Hepatocyte (in vitro differentiated cells): ENCODE data around the gene CNTNAP2. TPM values are rescaled to one million over a fixed set of nuclear protein-coding genes. Genes with fewer than 3 reads are reported as not detected.

Source experiments
- DNase-seq: peaks from one replicate; pipeline ENCODE4 v3.0.0-alpha.2; 2016; ENCODE audit warnings: low spot score
- H2AFZ ChIP-seq: fragments of 200-600 bp; sonication (generic); 2 replicates; pipeline ENCODE4 v1.6.0; 2016; ENCODE audit warnings: antibody characterized with exemption, mild to moderate bottlenecking
- H3K27ac ChIP-seq: fragments of 200-600 bp; sonication (generic); 2 replicates; pipeline ENCODE4 v1.5.1; 2016; ENCODE audit warnings: mild to moderate bottlenecking
- H3K27me3 ChIP-seq: fragments of 200-600 bp; sonication (generic); 2 replicates; pipeline ENCODE4 v1.6.1; 2016
- H3K36me3 ChIP-seq: fragments of 200-600 bp; sonication (generic); replicated peaks from 2 replicates; pipeline ENCODE4 v1.5.1; 2016; ENCODE audit warnings: low read depth; ENCODE audit not compliant: insufficient read depth
- H3K4me1 ChIP-seq: fragments of 200-600 bp; sonication (generic); 2 replicates; pipeline ENCODE4 v1.5.1; 2016; ENCODE audit warnings: mild to moderate bottlenecking, moderate library complexity; ENCODE audit not compliant: insufficient read depth
- H3K4me2 ChIP-seq: fragments of 200-600 bp; sonication (generic); 2 replicates; pipeline ENCODE4 v1.6.0; 2016
- H3K4me3 ChIP-seq: fragments of 200-600 bp; sonication (generic); 2 replicates; pipeline ENCODE4 v1.5.1; 2016; ENCODE audit warnings: mild to moderate bottlenecking
- H3K79me2 ChIP-seq: fragments of 200-600 bp; sonication (generic); 2 replicates; pipeline ENCODE4 v1.6.0; 2017; ENCODE audit warnings: mild to moderate bottlenecking
- H3K9me2 ChIP-seq: fragments of 200-600 bp; sonication (generic); replicated peaks from 2 replicates; pipeline ENCODE4 v1.6.0; 2017; ENCODE audit warnings: mild to moderate bottlenecking; ENCODE audit not compliant: insufficient read depth
- H3K9me3 ChIP-seq: fragments of 200-600 bp; sonication (generic); 2 replicates; pipeline ENCODE4 v1.5.1; 2016; ENCODE audit warnings: low read depth, mild to moderate bottlenecking
- H4K20me1 ChIP-seq: fragments of 200-600 bp; sonication (generic); 2 replicates; pipeline ENCODE4 v1.6.0; 2016; ENCODE audit warnings: mild to moderate bottlenecking; ENCODE audit not compliant: insufficient read depth, poor library complexity, severe bottlenecking
- CTCF ChIP-seq: fragments of 200-600 bp; sonication (generic); IDR thresholded peaks from 2 replicates; pipeline ENCODE4 v1.5.1; 2016; ENCODE audit warnings: antibody characterized with exemption, mild to moderate bottlenecking; ENCODE audit not compliant: poor library complexity
- EZH2 ChIP-seq: fragments of 200-600 bp; sonication (generic); IDR thresholded peaks from 2 replicates; pipeline ENCODE4 v1.6.1; 2016; ENCODE audit warnings: antibody characterized with exemption, mild to moderate bottlenecking, borderline replicate concordance
- EZH2phosphoT487 ChIP-seq: fragments of 200-600 bp; sonication (generic); IDR thresholded peaks from one replicate; pipeline ENCODE4 v1.6.1; 2018; ENCODE audit warnings: antibody characterized with exemption, mild to moderate bottlenecking, low read depth, moderate library complexity; ENCODE audit not compliant: unreplicated experiment, severe bottlenecking
- whole genome bisulfite sequencing: methylation state at CpG from one replicate; pipeline ENCODE4 v1.1.6; 2016; ENCODE audit warnings: low lambda C conversion rate; ENCODE audit errors: missing lambda C conversion rate; 5-methylcytosine and 5-hydroxymethylcytosine counted together
- polyA plus RNA-seq: library from polyadenylated mRNA; unstranded; fragments of >200 nt; fragmentation: Nextera tagmentation; extraction: Ambion mirVana; gene quantifications from 2 replicates; pipeline ENCODE4 v1.2.1, GENCODE V29; 2016
- total RNA-seq: library from RNA; depleted of rRNA; stranded (reverse); fragments of >200 nt; gene quantifications from 2 replicates; pipeline ENCODE4 v1.2.3, GENCODE V29; 2014

CNTNAP2 gene
- total and polyA plus RNA-seq, 2 experiments from 2014 or later = 7.5 to 14.7 TPM

GRCh38 chr7:146645383-146645976 is 528.9 kb downstream of the CNTNAP2 start:
- Histone ChIP-seq H3K27ac (no peak overlapping the region), H3K36me3 (no peaks in the 10 kb centered on the region), H4K20me1 (no peaks in the 10 kb centered on the region), H3K79me2 (no peaks in the 10 kb centered on the region), H3K9me2 (no peaks in the 10 kb centered on the region), H3K4me1 (no peaks in the 10 kb centered on the region), H3K4me3 (no peak overlapping the region), H2AFZ (no peak overlapping the region), H3K27me3 (no peaks in the 10 kb centered on the region), H3K4me2 (no peak overlapping the region), H3K9me3 (no peaks in the 10 kb centered on the region)
- 79% methylated on average over 3 of the region's 3 CpGs for WGBS
- DNase-seq = no peak
- TF ChIP-seq EZH2 (no peak), CTCF (no peak), EZH2phosphoT487 (no peak)

- TF ChIP-seq CTCF (no peak), EZH2 (no peak), EZH2phosphoT487 (no peak)
- Histone ChIP-seq H3K79me2 (no peaks in the 10 kb centered on the region), H3K4me3 (no peak overlapping the region), H3K4me1 (no peaks in the 10 kb centered on the region), H3K9me2 (no peaks in the 10 kb centered on the region), H3K4me2 (no peak overlapping the region), H2AFZ (no peak overlapping the region), H3K27ac (no peak overlapping the region), H3K36me3 (no peaks in the 10 kb centered on the region), H3K27me3 (no peaks in the 10 kb centered on the region), H4K20me1 (no peaks in the 10 kb centered on the region), H3K9me3 (no peaks in the 10 kb centered on the region)
- 65% methylated on average over 2 of the region's 2 CpGs for WGBS
- DNase-seq = no peak
These were observed 530.8 kb downstream of the CNTNAP2 start for GRCh38 chr7:146647445-146647844.

- TF ChIP-seq CTCF = no peak
- no peak for TF ChIP-seq EZH2phosphoT487
- no peak for TF ChIP-seq EZH2
- H3K9me2 ChIP-seq = no peaks in the 10 kb centered on the region
- H4K20me1 ChIP-seq = no peaks in the 10 kb centered on the region
- 75% methylated on average over 2 of the region's 2 CpGs for WGBS
- no peak overlapping the region for H2AFZ ChIP-seq
- DNase-seq = no peak
- no peaks in the 10 kb centered on the region for H3K27me3 ChIP-seq
- no peak overlapping the region for H3K27ac ChIP-seq
- no peak overlapping the region for H3K4me2 ChIP-seq
- no peaks in the 10 kb centered on the region for H3K36me3 ChIP-seq
- H3K4me1 ChIP-seq = no peaks in the 10 kb centered on the region
- no peak overlapping the region for H3K4me3 ChIP-seq
- H3K9me3 ChIP-seq = no peaks in the 10 kb centered on the region
- no peaks in the 10 kb centered on the region for H3K79me2 ChIP-seq
These were observed 535.6 kb downstream of the CNTNAP2 start for GRCh38 chr7:146652176-146652575.
